CD4-positive, alpha-beta T cell (primary cell): ENCODE measurements around the gene FHOD3. TPM values are rescaled to one million over a fixed set of nuclear protein-coding genes. Genes with fewer than 3 reads are reported as not detected.

Experiments
- ATAC-seq: fragments of 200-7000 bp; cut with Tn5 transposase; one replicate; pipeline ENCODE4 v1.10.0; 2022; ENCODE audit warnings: mild to moderate bottlenecking; ENCODE audit not compliant: poor library complexity
- CTCF ChIA-PET: fragments of 350-600 bp; sonication (Branson Sonifier 250); formaldehyde crosslinking; loops from one replicate; lab custom pipeline; 2021; ENCODE audit warnings: antibody characterized with exemption, inconsistent platforms; lab: Charles Lee
- POLR2A ChIA-PET: fragments of 350-600 bp; sonication (Branson Sonifier 250); formaldehyde crosslinking; loops from one replicate; lab custom pipeline; 2021; ENCODE audit warnings: antibody characterized with exemption, inconsistent platforms; lab: Charles Lee
- DNase-seq, 14 experiments: peaks; one replicate each; pipeline ENCODE4 v3.0.0-alpha.2; 2013 to 2020; ENCODE audit warnings: mixed read lengths in 2 of 14
- H3K27ac ChIP-seq, 2 donors: one replicate each; pipeline versions ENCODE4 v1.5.1 to v1.7.0; 2013; ENCODE audit warnings: low read length in 2 of 2, low read depth in 1 of 2, mild to moderate bottlenecking in 1 of 2
- H3K27me3 ChIP-seq, 2 experiments: 1 replicate in 1 of 2; 2 replicates in 1 of 2; pipeline versions ENCODE4 v1.6.1 to v1.7.0; 2013; ENCODE audit warnings: low read length in 2 of 2, control low read depth in 1 of 2, mild to moderate bottlenecking in 1 of 2, moderate library complexity in 1 of 2; ENCODE audit not compliant: insufficient read depth in 2 of 2, control insufficient read depth in 1 of 2
- H3K36me3 ChIP-seq: one replicate; pipeline ENCODE4 v1.6.1; 2013; ENCODE audit warnings: low read length, control low read depth; ENCODE audit not compliant: insufficient read depth
- H3K4me1 ChIP-seq: one replicate; pipeline ENCODE4 v1.6.1; 2013; ENCODE audit warnings: low read length, control low read depth; ENCODE audit not compliant: insufficient read depth
- H3K4me3 ChIP-seq: one replicate; pipeline ENCODE4 v1.5.1; 2013; ENCODE audit warnings: mild to moderate bottlenecking, low read length, moderate library complexity
- H3K9me3 ChIP-seq, 2 experiments: 1 replicate in 1 of 2; 2 replicates in 1 of 2; pipeline versions ENCODE4 v1.6.1 to v1.7.0; 2013; ENCODE audit warnings: low read length in 2 of 2, mild to moderate bottlenecking in 2 of 2, control low read depth in 1 of 2, moderate library complexity in 1 of 2; ENCODE audit not compliant: control insufficient read depth in 1 of 2, insufficient read depth in 1 of 2
- H3K27ac Mint-ChIP-seq: one replicate; pipeline ENCODE4 v1.8.0; 2020; ENCODE audit warnings: mixed read lengths
- H3K27me3 Mint-ChIP-seq: one replicate; pipeline ENCODE4 v1.8.0; 2021; ENCODE audit warnings: mixed read lengths
- H3K36me3 Mint-ChIP-seq: one replicate; pipeline ENCODE4 v1.8.0; 2021; ENCODE audit warnings: low read depth, mixed read lengths
- H3K4me1 Mint-ChIP-seq: one replicate; pipeline ENCODE4 v1.8.0; 2021; ENCODE audit warnings: low read depth, mixed read lengths
- H3K4me3 Mint-ChIP-seq: one replicate; pipeline ENCODE4 v1.8.0; 2020; ENCODE audit warnings: mild to moderate bottlenecking, mixed read lengths
- H3K9me3 Mint-ChIP-seq: one replicate; pipeline ENCODE4 v1.8.0; 2020; ENCODE audit warnings: mixed read lengths
- intact Hi-C, 2 experiments: fragments of 100-400 bp; cut with DNase I in 1 of 2; cut with micrococcal nuclease in 1 of 2; formaldehyde crosslinking; loops; one replicate each; pipeline versions ENCODE4 v1.15.1 to v1.9.0; 2023 to 2025; cut with DNase I, micrococcal nuclease
- total RNA-seq, 174 experiments: library from RNA in 2 of 174; stranded (reverse) in 2 of 174; gene quantifications; one replicate each; pipeline ENCODE4 v1.2.3 and lab custom pipeline; 2021 to 2026
- TF ChIP-seq, protein P1 (sequence below): fragments of 200-600 bp; IDR thresholded peaks from one replicate; pipeline ENCODE4 v1.8.0; 2022; ENCODE audit warnings: antibody characterized with exemption, mild to moderate bottlenecking

The FHOD3 gene
- total RNA-seq, 2 experiments from 2014 or later = not detected

DNA sequence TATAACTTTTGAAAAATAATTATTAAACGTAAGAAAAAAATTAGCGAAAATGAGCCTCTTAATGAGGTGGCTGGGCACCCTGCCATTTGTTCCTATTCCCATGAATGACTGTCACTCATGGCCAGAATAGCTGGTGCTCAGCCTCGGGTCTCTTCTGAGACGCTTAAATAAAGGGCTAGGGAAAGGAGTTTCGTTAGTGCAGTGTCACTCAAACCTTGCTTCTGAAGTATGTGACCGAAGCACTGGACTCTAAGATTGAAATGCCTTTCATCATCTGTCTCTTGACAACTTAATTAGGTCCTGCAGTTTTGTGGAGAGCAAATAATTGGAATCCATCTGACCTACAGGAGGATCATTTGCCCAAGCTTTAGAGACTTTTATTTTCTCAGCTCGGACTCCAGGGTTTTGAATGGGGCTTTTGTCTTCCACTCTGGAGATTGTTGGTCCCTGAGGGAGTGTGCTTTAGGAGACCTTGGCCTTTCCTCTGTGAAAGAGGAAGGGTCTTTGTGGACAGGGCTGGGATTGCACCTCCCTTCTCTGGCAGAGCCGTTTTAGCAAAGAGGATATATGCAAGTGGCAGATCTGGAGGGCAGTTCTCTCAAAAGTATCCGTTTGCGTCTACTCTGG lies 42.3 kb upstream of the FHOD3 start:
- Histone ChIP-seq H3K36me3 (no peaks in the 10 kb centered on the region), H3K27ac (no peak overlapping the region), H3K27me3 (no peaks in the 10 kb centered on the region), H3K9me3 (no peaks in the 10 kb centered on the region), H3K4me1 (no peaks in the 10 kb centered on the region), H3K4me3 (no peak overlapping the region)
- TF ChIP-seq, protein P1, sequence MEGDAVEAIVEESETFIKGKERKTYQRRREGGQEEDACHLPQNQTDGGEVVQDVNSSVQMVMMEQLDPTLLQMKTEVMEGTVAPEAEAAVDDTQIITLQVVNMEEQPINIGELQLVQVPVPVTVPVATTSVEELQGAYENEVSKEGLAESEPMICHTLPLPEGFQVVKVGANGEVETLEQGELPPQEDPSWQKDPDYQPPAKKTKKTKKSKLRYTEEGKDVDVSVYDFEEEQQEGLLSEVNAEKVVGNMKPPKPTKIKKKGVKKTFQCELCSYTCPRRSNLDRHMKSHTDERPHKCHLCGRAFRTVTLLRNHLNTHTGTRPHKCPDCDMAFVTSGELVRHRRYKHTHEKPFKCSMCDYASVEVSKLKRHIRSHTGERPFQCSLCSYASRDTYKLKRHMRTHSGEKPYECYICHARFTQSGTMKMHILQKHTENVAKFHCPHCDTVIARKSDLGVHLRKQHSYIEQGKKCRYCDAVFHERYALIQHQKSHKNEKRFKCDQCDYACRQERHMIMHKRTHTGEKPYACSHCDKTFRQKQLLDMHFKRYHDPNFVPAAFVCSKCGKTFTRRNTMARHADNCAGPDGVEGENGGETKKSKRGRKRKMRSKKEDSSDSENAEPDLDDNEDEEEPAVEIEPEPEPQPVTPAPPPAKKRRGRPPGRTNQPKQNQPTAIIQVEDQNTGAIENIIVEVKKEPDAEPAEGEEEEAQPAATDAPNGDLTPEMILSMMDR = no peak
- ChIA-PET POLR2A (no interaction called here), CTCF (no interaction called here)
- no peak for DNase-seq
- Mint-ChIP-seq H3K9me3 (no peaks in the 10 kb centered on the region), H3K27me3 (peaks cover 39% of the 10 kb centered on the region), H3K4me1 (no peaks in the 10 kb centered on the region), H3K36me3 (no peaks in the 10 kb centered on the region), H3K4me3 (no peak overlapping the region), H3K27ac (no peak overlapping the region)
- intact Hi-C loops = no loop called here
- no peak for ATAC-seq

DNA sequence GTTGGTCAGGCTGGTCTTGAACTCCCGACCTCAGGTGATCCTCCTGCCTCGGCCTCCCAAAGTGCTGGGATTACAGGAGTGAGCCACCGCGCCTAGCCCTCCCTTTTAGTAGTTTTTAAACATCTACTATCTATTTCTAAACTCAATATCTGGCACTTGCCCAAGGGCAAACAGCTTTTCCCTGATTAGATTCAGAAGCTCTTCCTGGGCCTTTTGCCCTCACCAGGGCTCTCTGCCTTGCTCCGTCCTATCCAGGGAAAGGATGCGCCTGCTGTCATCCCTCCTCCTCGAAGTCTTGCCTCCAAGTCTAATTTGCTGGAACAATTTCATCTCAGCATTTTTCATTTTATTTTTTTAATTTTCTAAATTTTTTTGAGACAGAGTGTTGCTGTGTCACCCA lies 41.4 kb upstream of the FHOD3 start:
- CTCF ChIA-PET = no interaction called here
- POLR2A ChIA-PET = no interaction called here
- Histone ChIP-seq H3K27ac (no peak overlapping the region), H3K4me3 (no peak overlapping the region), H3K4me1 (no peaks in the 10 kb centered on the region), H3K9me3 (no peaks in the 10 kb centered on the region), H3K36me3 (no peaks in the 10 kb centered on the region), H3K27me3 (no peaks in the 10 kb centered on the region)
- no peak overlapping the region for H3K4me3 Mint-ChIP-seq
- H3K27ac Mint-ChIP-seq = no peak overlapping the region
- peaks cover 39% of the 10 kb centered on the region for H3K27me3 Mint-ChIP-seq
- TF ChIP-seq, protein P1 = no peak
- no peaks in the 10 kb centered on the region for H3K36me3 Mint-ChIP-seq
- H3K4me1 Mint-ChIP-seq = no peaks in the 10 kb centered on the region
- no peaks in the 10 kb centered on the region for H3K9me3 Mint-ChIP-seq
- ATAC-seq = no peak
- intact Hi-C loops = no loop called here
- DNase-seq = no peak

DNA sequence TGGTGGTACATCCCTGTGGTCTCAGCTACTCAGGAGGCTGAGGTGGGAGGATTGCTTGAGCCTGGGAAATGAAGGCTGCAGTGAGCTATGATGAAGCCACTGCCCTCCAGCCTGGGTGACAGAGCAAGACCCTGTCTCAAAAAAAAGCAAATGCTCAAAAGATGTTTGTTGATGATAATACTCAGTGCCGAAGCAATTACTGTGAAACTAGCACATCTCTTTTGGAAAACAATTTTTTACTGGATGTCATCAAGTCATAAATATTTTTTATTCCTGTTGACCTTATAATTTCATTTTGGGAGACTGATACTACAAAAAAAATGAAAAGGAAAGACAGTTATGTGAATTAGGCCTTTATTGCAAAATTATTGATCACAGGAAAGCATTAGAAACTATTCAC lies 34.5 kb upstream of the FHOD3 start:
- TF ChIP-seq, protein P1 = no peak
- Histone ChIP-seq H3K36me3 (no peaks in the 10 kb centered on the region), H3K27me3 (no peaks in the 10 kb centered on the region), H3K4me1 (no peaks in the 10 kb centered on the region), H3K9me3 (no peaks in the 10 kb centered on the region), H3K27ac (no peak overlapping the region), H3K4me3 (no peak overlapping the region)
- Mint-ChIP-seq H3K4me3 (no peak overlapping the region), H3K36me3 (no peaks in the 10 kb centered on the region), H3K4me1 (no peaks in the 10 kb centered on the region), H3K27ac (no peak overlapping the region), H3K27me3 (peaks cover 30% of the 10 kb centered on the region), H3K9me3 (no peaks in the 10 kb centered on the region)
- ATAC-seq (no peak), DNase-seq (no peak)
- CTCF ChIA-PET = no interaction called here
- intact Hi-C loops = no loop called here
- POLR2A ChIA-PET = no interaction called here
